WI38 (cell line): Measurements from ENCODE around the gene RIPK4.
"Not testable (repeated sequence)": the region's sequence is repeated elsewhere in the genome, so short reads cannot be mapped to it uniquely, and the experiment has no call there.

Source experiments
- H3K4me3 ChIP-seq: 2 replicates; pipeline ENCODE4 v1.5.1; 2011; ENCODE audit warnings: low read depth, mild to moderate bottlenecking, control low read depth, low read length
- TF ChIP-seq, protein P1 (sequence below): IDR thresholded peaks from 2 replicates; pipeline ENCODE4 v1.5.1; 2012; ENCODE audit warnings: low read depth, mild to moderate bottlenecking, control low read depth, low read length

The RIPK4 gene

DNA sequence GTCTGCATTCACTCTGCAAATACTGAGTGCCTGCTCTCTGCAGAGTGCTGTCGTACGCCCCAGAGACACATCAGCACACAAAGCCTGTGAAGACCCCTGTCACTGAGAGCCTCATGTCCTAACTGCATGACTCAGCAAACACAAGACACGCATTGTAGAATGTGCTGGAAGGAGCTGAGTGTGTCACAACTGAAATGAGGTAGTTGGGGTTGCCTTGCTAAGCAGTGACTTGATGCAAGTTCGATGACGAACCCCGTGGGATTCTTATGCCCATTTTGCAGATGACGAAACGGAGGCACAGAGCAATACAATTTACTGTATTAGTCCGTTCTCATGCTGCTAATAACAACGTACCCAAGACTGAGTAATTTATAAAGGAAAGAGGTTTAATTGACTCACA is 65.1 kb downstream of the RIPK4 start:
- H3K4me3 ChIP-seq, result no peak overlapping the region
- TF ChIP-seq, protein P1, sequence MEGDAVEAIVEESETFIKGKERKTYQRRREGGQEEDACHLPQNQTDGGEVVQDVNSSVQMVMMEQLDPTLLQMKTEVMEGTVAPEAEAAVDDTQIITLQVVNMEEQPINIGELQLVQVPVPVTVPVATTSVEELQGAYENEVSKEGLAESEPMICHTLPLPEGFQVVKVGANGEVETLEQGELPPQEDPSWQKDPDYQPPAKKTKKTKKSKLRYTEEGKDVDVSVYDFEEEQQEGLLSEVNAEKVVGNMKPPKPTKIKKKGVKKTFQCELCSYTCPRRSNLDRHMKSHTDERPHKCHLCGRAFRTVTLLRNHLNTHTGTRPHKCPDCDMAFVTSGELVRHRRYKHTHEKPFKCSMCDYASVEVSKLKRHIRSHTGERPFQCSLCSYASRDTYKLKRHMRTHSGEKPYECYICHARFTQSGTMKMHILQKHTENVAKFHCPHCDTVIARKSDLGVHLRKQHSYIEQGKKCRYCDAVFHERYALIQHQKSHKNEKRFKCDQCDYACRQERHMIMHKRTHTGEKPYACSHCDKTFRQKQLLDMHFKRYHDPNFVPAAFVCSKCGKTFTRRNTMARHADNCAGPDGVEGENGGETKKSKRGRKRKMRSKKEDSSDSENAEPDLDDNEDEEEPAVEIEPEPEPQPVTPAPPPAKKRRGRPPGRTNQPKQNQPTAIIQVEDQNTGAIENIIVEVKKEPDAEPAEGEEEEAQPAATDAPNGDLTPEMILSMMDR, result no peak

DNA sequence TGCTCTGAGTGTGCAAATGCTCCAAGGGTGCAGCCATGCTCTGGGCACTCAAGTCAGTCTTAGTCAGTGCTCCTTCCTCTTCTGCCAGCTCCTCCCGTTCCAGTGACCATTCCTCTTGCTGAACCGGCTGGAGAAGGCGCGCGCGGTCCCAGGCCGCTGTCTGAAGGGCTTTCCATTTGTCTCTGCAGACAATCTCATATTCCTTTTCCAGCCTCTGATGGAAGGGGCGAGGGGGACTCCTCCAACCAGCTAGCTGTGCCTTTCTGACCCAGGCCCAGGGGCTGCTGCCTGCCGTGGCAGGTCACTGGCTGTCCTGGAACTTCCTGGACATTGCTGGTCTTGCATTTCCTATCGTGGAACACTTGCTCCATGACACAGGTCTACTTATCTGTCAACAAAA is 67.5 kb downstream of the RIPK4 start:
- H3K4me3 ChIP-seq, result no peak overlapping the region
- TF ChIP-seq, protein P1, result no peak

DNA sequence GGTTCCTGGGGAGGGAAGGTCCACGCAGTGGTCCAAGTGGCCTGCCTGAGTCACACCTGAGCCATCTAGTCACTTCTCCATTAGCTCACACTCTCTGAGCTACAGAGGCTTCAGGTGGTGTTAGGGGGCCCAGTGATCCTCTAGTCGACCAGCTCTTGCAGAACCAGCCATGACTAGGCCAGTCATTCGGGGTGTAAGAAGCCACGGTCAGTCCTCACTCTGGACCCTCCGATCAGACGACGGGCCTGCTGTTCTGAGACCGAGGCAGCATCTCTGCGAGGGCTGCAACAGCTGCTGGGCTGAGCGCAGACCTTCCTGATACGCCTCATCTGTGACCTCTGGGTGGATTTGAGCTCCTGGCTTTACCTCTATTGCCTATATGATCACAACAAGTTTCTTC is 68.8 kb downstream of the RIPK4 start:
- no peak overlapping the region for H3K4me3 ChIP-seq
- TF ChIP-seq, protein P1, result no peak

DNA sequence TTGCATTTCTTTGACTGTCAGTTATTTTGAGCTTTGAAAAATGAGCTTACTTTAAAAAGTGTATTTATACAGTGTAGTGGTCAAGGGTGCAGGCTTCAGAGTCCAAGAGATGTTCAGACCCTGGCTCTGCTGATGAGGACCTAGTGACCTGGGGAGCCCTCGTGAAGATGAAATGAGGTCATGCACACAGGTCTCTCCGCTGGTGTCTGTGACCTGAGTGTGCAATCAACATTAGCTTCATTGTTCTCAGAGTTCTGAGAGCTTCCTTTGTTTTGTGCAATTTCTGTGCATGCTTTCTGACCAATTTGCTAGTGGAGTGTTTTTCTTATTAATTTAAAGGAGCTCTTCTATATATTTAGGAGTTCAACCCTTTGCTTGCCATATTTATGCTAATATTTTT is 71.3 kb downstream of the RIPK4 start:
- TF ChIP-seq, protein P1, result no peak
- H3K4me3 ChIP-seq, result no peak overlapping the region

DNA sequence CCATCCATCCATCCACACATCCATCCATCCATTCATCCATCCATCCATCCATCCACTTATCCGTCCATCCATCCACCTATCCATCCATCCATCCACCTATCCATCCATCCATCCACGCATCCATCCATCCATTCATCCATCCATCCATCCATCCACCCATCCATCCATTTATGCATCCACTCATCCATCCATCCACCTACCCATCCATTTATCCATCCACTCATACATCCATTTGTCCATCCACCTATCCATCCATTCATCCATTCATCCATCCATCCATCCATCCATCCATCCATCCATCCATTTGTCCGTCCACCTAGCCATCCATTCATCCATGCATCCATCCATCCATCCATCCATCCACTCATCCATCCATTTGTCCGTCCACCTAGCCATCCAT is 72.8 kb downstream of the RIPK4 start:
- H3K4me3 ChIP-seq, result not testable (repeated sequence)

DNA sequence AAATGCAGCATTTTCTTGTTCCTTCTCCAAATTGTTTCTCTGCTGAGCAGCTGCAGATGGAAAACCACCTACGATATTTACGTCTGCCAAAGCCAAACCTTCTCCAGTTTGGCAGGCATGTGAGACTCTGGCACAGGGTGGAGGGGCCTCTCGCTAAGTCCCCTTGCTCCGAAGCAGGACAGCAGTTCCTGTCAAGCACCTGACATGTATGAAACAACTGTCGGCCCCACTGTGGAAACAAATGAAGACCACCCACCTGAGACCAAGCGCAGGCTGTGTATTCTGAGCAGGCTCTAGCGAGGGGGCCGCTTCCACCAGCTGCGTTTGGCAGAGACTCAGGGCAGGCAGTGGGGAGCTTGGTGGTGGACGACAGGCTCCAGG is 74.7 kb downstream of the RIPK4 start:
- no peak overlapping the region for H3K4me3 ChIP-seq
- TF ChIP-seq, protein P1, result no peak

DNA sequence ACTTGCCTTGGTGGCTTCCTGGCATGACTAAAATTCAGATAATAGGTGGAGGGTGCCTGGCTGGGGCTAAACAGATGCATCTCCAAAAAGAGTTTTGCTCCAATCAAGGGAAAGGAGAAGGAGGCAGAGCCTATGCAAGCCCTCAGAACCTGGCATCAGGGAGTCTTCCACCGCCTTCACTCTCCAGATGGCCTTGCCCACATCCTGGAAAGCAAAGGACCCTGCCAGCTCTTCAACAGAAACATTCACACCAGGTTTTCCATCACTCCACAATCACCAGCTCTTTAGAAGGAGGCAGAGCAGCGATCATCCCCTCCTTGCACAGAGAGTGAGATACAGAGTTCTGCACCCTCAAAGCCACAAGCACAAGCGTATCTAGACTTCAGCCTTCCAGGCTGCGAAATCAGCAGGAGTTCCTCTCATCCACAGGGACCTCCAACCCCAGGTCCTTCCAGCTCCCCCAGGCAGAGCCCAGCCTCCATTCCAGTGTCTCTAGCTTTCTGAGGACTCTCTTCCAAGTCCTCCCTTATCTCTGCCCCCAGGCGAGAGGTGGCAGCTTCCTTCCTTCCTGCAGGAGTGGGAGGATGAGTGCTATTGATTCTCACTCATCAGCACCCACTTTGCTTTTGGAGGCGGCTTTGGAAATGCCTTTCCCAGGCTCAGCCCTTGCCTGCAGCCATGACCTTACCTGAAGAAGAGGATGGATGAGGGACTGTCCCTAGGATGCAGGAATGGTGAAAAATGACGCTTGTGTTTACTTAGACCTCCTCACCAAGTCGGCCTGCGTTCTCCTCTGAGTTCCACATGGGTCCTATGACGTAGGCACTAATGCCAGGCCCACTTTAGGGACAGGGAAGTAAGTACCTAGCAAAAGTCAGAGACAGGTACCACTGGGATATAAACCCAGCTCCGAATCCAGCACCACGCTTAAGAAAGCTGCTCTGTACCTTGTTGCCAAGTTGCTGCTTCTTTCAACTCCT is 75.4 kb downstream of the RIPK4 start:
- TF ChIP-seq, protein P1, result no peak
- no peak overlapping the region for H3K4me3 ChIP-seq
